ENCODE data around the gene CDH4. TPM values are rescaled to one million over a fixed set of nuclear protein-coding genes. Genes with fewer than 3 reads are reported as not detected.

CDH4 gene
- total RNA-seq, 1 donor from 2014 or later: 3.2 TPM

DNA sequence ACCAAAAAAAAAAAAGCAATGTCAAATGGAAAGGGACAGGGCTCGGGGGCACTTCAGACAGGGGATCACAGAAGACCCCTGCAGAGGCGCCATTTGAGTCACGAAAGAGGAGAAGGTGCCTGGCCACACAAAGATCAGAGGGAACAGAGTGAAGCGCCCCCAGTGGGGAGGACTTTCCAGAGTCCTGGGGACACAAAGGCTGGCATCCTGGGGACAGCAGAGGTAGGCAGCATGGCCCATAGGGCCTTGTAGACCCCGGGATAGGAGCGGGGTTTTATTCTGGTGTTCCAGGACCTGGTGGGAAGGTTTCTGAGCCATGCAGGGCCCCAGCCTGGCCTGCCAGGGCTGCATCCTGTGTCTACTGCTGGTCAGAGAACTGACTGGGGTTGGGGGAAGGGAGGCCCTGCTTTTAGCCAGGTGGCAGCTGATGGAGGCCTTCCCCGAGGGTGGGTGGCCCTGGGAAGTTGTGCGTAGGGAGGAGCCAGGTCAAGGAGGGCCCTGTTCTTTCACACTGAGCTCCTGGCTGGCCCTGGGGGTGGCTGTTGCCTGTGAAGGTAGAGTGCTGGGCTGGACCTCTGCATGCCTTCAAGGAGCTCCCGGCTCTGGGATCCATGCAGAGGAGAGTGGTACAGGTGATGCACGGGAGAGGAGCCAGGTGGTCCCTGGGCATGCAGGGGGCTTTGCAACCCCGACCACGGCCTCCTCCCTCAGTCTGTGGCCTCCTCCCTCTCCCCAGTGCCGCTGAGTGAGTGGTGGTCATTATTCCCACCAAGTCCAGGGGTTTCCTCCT, 117.9 kb downstream of the CDH4 start:
- Histone ChIP-seq H3K27me3 (ENCODE audit: insufficient read depth, low read length) (no peaks in the 10 kb centered on the region), H3K27ac (ENCODE audit: low read depth, low read length) (no peak overlapping the region), H3K4me1 (ENCODE audit: insufficient read depth, low read length) (no peaks in the 10 kb centered on the region), H3K79me2 (ENCODE audit: insufficient read depth, low read length) (peaks cover 1% of the 10 kb centered on the region), H3K36me3 (ENCODE audit: insufficient read depth, low read length) (no peaks in the 10 kb centered on the region), H2AFZ (ENCODE audit: low read depth, low read length) (no peak overlapping the region), H3K4me2 (ENCODE audit: low read length) (no peak overlapping the region), H4K20me1 (ENCODE audit: insufficient read depth, low read length) (peaks cover 4% of the 10 kb centered on the region), H3K9me3 (ENCODE audit: insufficient read depth, low read depth, low read length) (no peaks in the 10 kb centered on the region), H3K4me3 (ENCODE audit: insufficient read depth, low read depth, low read length) (no peak overlapping the region), H3K9ac (ENCODE audit: low read length) (no peak overlapping the region)
- no peak overlapping the region for H3K27ac Mint-ChIP-seq (ENCODE audit: unreplicated experiment)
- peaks cover 22% of the 10 kb centered on the region for H3K27me3 Mint-ChIP-seq (ENCODE audit: low read depth, unreplicated experiment)
- H3K36me3 Mint-ChIP-seq (ENCODE audit: low read depth, unreplicated experiment): peaks cover 7% of the 10 kb centered on the region
- H3K9me3 Mint-ChIP-seq (ENCODE audit: unreplicated experiment): peaks cover 8% of the 10 kb centered on the region
- FAIRE-seq: no peak
- DNase-seq (ENCODE audit: low read depth): no peak
- H3K4me3 Mint-ChIP-seq (ENCODE audit: unreplicated experiment): no peak overlapping the region
- no peaks in the 10 kb centered on the region for H3K4me1 Mint-ChIP-seq (ENCODE audit: low read depth, unreplicated experiment)
- TF ChIP-seq, protein P1, sequence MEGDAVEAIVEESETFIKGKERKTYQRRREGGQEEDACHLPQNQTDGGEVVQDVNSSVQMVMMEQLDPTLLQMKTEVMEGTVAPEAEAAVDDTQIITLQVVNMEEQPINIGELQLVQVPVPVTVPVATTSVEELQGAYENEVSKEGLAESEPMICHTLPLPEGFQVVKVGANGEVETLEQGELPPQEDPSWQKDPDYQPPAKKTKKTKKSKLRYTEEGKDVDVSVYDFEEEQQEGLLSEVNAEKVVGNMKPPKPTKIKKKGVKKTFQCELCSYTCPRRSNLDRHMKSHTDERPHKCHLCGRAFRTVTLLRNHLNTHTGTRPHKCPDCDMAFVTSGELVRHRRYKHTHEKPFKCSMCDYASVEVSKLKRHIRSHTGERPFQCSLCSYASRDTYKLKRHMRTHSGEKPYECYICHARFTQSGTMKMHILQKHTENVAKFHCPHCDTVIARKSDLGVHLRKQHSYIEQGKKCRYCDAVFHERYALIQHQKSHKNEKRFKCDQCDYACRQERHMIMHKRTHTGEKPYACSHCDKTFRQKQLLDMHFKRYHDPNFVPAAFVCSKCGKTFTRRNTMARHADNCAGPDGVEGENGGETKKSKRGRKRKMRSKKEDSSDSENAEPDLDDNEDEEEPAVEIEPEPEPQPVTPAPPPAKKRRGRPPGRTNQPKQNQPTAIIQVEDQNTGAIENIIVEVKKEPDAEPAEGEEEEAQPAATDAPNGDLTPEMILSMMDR (IDR thresholded peaks at IDR 0.05; ENCODE audit: insufficient read depth, low read depth, low read length): no peak
- TF ChIP-seq EZH2 (IDR thresholded peaks at IDR 0.05; ENCODE audit: insufficient read depth, low read length): no peak

DNA sequence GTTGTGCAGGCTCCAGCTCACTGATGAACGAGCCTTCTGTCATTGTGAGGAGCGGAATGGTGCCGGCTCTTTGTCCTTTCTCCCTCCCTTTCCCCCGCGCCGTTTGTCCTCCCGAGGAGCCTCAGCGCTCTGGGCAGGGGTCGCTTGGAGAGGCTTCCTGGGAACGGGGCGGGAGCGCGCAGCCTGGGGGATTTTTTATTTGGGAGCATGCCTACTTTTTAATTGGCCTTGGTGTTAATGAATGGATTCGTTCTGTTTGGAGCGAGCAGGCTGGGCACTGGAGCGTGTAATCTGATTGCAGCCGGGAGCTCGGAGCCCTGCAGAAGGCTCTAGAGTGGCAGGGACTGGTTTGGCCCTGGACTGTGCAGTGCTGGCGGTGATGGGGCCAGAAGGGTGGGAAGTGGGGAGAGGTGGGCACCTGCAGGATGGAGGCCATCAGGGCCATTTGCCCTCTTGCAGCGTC, 118.8 kb downstream of the CDH4 start:
- no peak for TF ChIP-seq EZH2 (IDR thresholded peaks at IDR 0.05; ENCODE audit: insufficient read depth, low read length)
- Histone ChIP-seq H4K20me1 (ENCODE audit: insufficient read depth, low read length) (peaks cover 12% of the 10 kb centered on the region), H3K9ac (ENCODE audit: low read length) (no peak overlapping the region)

DNA sequence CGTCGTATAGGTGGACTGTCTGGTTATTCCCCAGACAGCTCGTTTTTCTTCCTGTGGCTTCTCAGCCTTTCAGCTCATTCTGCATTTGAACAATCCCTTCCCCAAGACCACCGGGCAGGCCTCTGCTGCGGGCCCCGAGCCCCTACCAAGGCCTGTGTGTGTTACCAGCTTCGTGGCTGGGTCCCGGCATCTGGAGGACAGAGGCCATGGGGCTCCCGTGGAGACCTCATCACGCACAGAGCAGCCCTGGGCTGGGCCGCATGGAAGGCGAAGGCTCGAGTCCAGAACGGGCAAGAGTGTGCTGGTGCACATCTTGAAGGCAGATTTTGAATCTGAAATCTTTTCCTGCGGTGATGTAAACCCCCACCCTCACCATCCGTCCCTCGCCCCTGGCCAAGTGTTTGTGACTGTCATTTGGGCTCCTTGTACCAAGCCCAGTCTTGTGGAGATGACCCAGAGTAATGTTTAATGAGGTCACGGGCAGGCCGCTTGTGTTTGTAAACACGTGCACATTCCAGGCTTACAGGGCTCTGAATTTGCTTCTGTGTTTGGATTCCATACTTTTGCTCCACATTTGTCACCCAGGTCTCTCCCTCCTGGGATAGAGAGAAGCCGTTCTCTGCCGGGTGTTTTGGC, 119.6 kb downstream of the CDH4 start:
- H3K36me3 ChIP-seq (ENCODE audit: insufficient read depth, low read length): no peaks in the 10 kb centered on the region
- peaks cover 4% of the 10 kb centered on the region for H3K9me3 ChIP-seq (ENCODE audit: insufficient read depth, low read depth, low read length)
- no peaks in the 10 kb centered on the region for H3K36me3 Mint-ChIP-seq (ENCODE audit: low read depth, unreplicated experiment)
- FAIRE-seq (no peak), DNase-seq (ENCODE audit: low read depth) (no peak)
- no peak overlapping the region for H3K27ac Mint-ChIP-seq (ENCODE audit: unreplicated experiment)
- no peak overlapping the region for H3K4me3 ChIP-seq (ENCODE audit: insufficient read depth, low read depth, low read length)
- peaks cover 2% of the 10 kb centered on the region for H3K9me3 Mint-ChIP-seq (ENCODE audit: unreplicated experiment)
- peaks cover 16% of the 10 kb centered on the region for H4K20me1 ChIP-seq (ENCODE audit: insufficient read depth, low read length)
- H3K27me3 ChIP-seq (ENCODE audit: insufficient read depth, low read length): no peaks in the 10 kb centered on the region
- H3K9ac ChIP-seq (ENCODE audit: low read length): no peak overlapping the region
- peaks cover 15% of the 10 kb centered on the region for H3K27me3 Mint-ChIP-seq (ENCODE audit: low read depth, unreplicated experiment)
- H3K4me1 ChIP-seq (ENCODE audit: insufficient read depth, low read length): no peaks in the 10 kb centered on the region
- H3K4me1 Mint-ChIP-seq (ENCODE audit: low read depth, unreplicated experiment): no peaks in the 10 kb centered on the region
- peaks cover 12% of the 10 kb centered on the region for H3K79me2 ChIP-seq (ENCODE audit: insufficient read depth, low read length)
- no peak for TF ChIP-seq EZH2 (IDR thresholded peaks at IDR 0.05; ENCODE audit: insufficient read depth, low read length)
- TF ChIP-seq, protein P1 (IDR thresholded peaks at IDR 0.05; ENCODE audit: insufficient read depth, low read depth, low read length): no peak
- H3K4me3 Mint-ChIP-seq (ENCODE audit: unreplicated experiment): no peak overlapping the region
- H3K4me2 ChIP-seq (ENCODE audit: low read length): no peak overlapping the region
- no peak overlapping the region for H3K27ac ChIP-seq (ENCODE audit: low read depth, low read length)
- H2AFZ ChIP-seq (ENCODE audit: low read depth, low read length): no peak overlapping the region

More for the DNA sequence above, 118.8 kb downstream of the CDH4 start:
- Mint-ChIP-seq H3K36me3 (ENCODE audit: low read depth, unreplicated experiment) (peaks cover 4% of the 10 kb centered on the region), H3K27me3 (ENCODE audit: low read depth, unreplicated experiment) (peaks cover 20% of the 10 kb centered on the region), H3K9me3 (ENCODE audit: unreplicated experiment) (peaks cover 6% of the 10 kb centered on the region), H3K4me3 (ENCODE audit: unreplicated experiment) (no peak overlapping the region), H3K4me1 (ENCODE audit: low read depth, unreplicated experiment) (no peaks in the 10 kb centered on the region), H3K27ac (ENCODE audit: unreplicated experiment) (no peak overlapping the region)
- Histone ChIP-seq H3K4me3 (ENCODE audit: insufficient read depth, low read depth, low read length) (no peak overlapping the region), H3K79me2 (ENCODE audit: insufficient read depth, low read length) (peaks cover 11% of the 10 kb centered on the region), H3K4me2 (ENCODE audit: low read length) (peak overlapping the region; percentile 70), H3K9me3 (ENCODE audit: insufficient read depth, low read depth, low read length) (peaks cover 4% of the 10 kb centered on the region), H3K36me3 (ENCODE audit: insufficient read depth, low read length) (no peaks in the 10 kb centered on the region), H3K4me1 (ENCODE audit: insufficient read depth, low read length) (no peaks in the 10 kb centered on the region), H3K27ac (ENCODE audit: low read depth, low read length) (no peak overlapping the region), H3K27me3 (ENCODE audit: insufficient read depth, low read length) (no peaks in the 10 kb centered on the region), H2AFZ (ENCODE audit: low read depth, low read length) (no peak overlapping the region)
- no peak for FAIRE-seq
- no peak for DNase-seq (ENCODE audit: low read depth)

All from astrocyte (in vitro differentiated cells and primary cell).